NCI-H128 (cell line): ENCODE data around the gene ZBTB7C.

ENCODE experiments used
- DNase-seq: peaks from one replicate; lab custom pipeline; 2025; ENCODE audit not compliant: unreplicated experiment; lab: John Stamatoyannopoulos, UW

Gene ZBTB7C

GRCh38 chr18:48127606-48128005 lies 281.6 kb downstream of the ZBTB7C start:
- DNase-seq, result no peak

DNA sequence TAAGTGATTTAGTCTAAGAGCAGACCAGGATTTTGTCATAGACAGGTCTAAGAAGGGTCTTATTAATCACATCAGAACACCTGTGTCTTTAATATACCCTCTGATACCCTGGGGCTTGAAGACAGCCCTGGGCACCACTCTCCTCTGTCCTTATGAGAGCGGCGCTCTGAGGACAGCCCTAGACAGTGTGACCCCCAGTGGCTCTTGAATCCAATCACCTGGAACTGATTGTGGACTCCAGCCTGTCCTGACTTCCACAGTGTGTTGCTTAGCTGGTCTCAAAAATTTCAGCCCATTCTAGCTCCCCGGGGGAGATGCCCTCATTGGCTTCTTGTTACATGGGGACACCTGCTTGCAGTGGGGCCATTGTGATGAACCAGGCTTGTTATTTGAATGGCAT lies 282.9 kb downstream of the ZBTB7C start:
- no peak for DNase-seq

DNA sequence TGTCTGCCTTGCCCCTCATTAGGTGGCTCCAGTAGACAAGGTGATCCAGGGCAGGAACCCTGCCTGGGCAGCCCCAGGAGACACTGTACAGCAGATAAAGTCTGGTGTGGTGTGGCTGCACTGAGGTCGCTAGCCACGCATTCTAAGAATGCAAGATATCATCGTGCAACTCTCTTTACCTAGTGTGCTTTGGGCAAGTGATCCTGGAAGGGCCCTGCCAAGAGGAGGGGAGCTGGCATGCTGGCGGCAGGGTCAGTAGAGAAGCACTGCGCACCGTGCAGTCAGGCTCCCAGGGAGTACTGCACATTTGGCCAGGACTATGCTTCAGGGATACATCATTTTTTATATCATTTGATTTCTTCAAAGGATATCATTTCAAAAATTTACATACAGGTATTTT lies 283.5 kb downstream of the ZBTB7C start:
- DNase-seq, result no peak

GRCh38 chr18:48124857-48125626 lies 284.1 kb downstream of the ZBTB7C start:
- no peak for DNase-seq

DNA sequence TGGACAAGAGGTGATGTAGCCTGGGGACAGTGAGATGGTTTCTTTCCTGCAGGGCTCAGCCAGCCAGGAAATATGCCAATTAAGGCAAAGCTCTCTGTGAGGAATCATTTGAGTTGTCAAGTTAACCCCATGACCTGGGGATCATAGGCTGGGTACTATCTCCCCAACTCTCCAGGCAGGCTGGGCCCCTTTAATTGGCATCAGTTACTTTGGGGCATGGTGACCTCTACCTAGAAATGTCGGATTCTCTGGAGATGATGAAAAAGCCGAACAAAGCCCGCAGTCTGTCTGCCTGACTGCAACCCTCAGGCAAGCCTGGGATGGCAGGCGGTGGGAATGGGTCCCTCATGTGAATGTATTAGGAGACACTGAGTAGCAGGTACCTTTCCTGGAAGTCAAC lies 285.2 kb downstream of the ZBTB7C start:
- no peak for DNase-seq

GRCh38 chr18:48123324-48123723 lies 285.9 kb downstream of the ZBTB7C start:
- DNase-seq, result no peak

DNA sequence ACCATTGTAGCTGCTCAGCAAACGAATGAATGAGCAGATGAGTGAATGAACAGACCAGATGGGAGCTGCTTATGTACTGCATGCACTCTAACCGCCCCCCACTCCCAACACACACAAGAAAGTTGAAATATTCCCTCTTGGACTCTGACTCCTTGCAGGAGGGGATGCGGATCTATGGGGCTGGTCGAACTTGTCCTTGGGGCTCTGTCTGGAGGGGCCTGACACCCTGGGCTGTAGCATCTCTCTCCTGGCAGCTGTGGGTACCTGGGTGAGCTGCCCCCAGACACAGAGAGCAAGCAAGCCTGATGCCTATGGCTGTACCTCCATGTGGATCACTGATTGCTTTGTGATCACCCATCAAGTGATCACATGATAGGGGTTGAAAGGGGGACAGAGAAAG lies 286.4 kb downstream of the ZBTB7C start:
- no peak for DNase-seq

- no peak for DNase-seq
Measured at GRCh38 chr18:48122376-48122775, 286.8 kb downstream of the ZBTB7C start.

GRCh38 chr18:48121752-48122151 lies 287.4 kb downstream of the ZBTB7C start:
- DNase-seq, result no peak

DNA sequence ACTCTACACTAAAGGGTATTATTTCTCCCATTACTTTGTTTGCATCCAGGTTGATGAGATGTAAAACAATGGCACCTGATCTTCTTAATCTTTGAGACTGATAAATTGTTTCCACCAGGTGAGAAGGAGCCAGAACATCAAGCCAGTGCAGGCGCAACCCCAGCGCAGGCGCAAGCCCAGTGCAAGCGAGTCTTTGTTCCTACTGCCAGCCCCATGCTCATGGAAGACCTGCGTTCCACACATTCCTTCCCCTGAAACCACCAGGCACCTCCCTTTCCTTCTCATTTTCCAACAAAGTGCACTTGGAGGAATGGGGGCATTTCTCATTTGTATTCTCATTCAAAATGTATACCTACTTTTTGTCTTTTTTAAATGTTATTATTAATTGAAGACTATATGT lies 290.0 kb downstream of the ZBTB7C start:
- DNase-seq, result no peak

- no peak for DNase-seq
Measured at GRCh38 chr18:48116873-48117630, 292.1 kb downstream of the ZBTB7C start.

- no peak for DNase-seq
Measured at GRCh38 chr18:48116017-48116416, 293.2 kb downstream of the ZBTB7C start.

DNA sequence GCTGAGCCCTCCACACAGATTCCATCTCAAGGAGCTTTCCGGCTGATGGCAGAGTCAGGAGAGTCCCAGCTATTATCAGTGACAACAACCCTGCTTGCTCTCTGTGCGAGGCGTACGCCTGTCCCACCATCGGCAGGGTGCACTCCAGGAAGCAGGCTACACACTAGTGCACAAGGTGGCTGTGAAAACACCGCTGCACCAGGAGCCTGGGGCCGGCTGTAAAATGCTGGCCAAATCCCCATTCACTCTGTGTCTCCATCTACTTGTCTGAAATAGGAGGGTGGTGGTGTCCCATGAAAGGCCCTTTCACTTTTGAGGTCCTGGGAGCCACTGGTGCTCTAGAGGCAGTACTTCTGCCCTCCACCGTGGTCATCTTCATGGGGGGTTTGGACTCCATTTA lies 295.5 kb downstream of the ZBTB7C start:
- DNase-seq, result no peak

GRCh38 chr18:48111587-48111986 lies 297.6 kb downstream of the ZBTB7C start:
- DNase-seq, result no peak

DNA sequence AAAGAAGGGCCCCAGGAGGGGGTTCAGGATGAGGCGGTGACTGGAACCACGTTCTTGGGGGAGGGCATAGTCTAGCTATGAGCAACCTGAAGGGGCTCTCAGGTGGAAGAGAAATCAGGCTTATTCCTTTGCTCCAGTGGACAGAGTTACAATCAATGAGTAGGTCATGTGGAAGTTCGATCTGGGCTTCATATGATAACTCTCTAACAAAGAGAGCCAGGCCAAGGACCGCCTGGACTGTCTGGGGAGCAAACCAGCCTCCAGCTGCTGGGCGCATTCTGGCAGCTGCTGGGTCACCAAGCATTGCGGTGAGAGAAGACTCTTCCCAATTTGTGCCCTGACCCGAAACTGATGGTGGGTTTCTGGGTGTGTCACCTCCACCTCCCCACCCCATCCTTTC lies 298.4 kb downstream of the ZBTB7C start:
- DNase-seq, result no peak

GRCh38 chr18:48109961-48110493 lies 299.2 kb downstream of the ZBTB7C start:
- DNase-seq, result no peak

- no peak for DNase-seq
Measured at GRCh38 chr18:48108136-48108535, 301.0 kb downstream of the ZBTB7C start.

- no peak for DNase-seq
Measured at GRCh38 chr18:48106976-48107781, 302.0 kb downstream of the ZBTB7C start.

DNA sequence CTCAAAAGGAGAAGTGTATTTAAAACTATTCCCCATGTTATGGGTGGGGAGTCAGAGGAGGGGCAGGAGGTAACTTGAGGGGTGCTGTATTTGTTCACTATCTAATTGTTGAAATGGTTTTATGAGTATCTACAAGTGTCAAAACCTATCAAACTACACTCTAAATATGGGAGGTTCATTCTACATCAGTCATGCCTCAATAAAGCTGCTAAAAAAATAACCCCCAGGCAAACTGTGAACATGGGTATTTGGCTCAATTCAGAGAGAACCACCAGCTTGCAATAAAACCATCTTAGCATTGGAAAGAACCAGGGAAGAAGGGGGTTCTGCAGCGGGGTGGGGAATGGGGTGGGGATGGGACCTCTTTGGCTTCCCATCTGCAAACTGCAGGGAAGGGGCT lies 302.7 kb downstream of the ZBTB7C start:
- no peak for DNase-seq

GRCh38 chr18:48105317-48105716 lies 303.9 kb downstream of the ZBTB7C start:
- DNase-seq, result no peak

DNA sequence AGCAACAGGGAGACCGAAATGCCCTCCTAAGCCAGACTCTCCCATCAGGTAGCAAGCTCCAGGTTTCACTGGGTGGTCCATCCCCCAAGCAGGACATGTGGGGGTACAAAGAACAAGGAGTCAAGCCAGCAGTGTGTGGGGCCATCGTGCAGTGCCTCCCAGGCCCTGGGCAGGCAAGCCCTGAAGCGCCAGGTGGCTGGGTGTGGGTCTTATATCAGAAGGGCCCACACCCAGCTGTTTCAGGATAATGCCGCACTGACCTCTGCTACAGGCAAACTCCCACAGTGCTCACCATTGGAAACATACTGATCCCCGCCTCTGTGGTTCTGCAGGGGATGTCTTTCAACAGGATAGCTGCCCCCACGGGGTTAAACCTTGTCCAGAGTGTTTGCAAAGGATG lies 304.5 kb downstream of the ZBTB7C start:
- DNase-seq, result no peak
